Measurements from ENCODE around the gene MINDY4B. TPM values are rescaled to one million over a fixed set of nuclear protein-coding genes. Genes with fewer than 3 reads are reported as not detected.
A peak's percentile ranks its signal among the peaks of the same experiment; 100 is the strongest.

The MINDY4B gene
- total and polyA plus RNA-seq, 10 of the 15 experiments (the other 5 are each of a cell fraction or from before 2014, with no cell fraction given), result not detected

- no peak for TF ChIP-seq SKIL (IDR thresholded peaks at IDR 0.05; ENCODE audit: low read depth, poor library complexity, severe bottlenecking)
- TF ChIP-seq CTCF (IDR thresholded peaks at IDR 0.05 in 2 of 3, conservative IDR thresholded peaks at IDR 0.05 in 1 of 3; ENCODE audit: control insufficient read depth in 2 of 3, extremely low read depth in 1 of 3, insufficient read depth in 1 of 3, low read depth in 3 of 3, low read length in 3 of 3), result peak in 2 of 3 experiments; percentile 12 to 17; a peak in 1 of 6 replicates
- WGBS (ENCODE audit: insufficient coverage, insufficient replicate concordance, low lambda C conversion rate, missing lambda C conversion rate), result 27% methylated on average over 4 of the region's 4 CpGs
- no TSS peak for BruUV-seq (replicated peaks)
- no peaks in the 10 kb centered on the region for H3K79me2 ChIP-seq (ENCODE audit: control insufficient read depth, insufficient read depth, low read length)
- ATAC-seq (no peak), FAIRE-seq (no peak), DNase-seq (ENCODE audit: low read depth, low spot score) (no peak)
- ChIA-PET RAD21 (ENCODE audit: unreplicated experiment) (interaction anchor here (0.5 kb wide), 1 partner anchor 137 kb away, joined by 3 read pairs; the partner anchor contains the start of gene ERICH6), CTCF (no interaction called here), POLR2A (no interaction called here), SMC1A (ENCODE audit: uncharacterized antibody, unreplicated experiment) (no interaction called here)
- H3K4me1 ChIP-seq (ENCODE audit: control insufficient read depth, insufficient read depth, low read length), result no peaks in the 10 kb centered on the region
- no peak overlapping the region for H3K27ac ChIP-seq (ENCODE audit: control insufficient read depth, insufficient read depth)
- H3K9ac ChIP-seq (ENCODE audit: control insufficient read depth, insufficient read depth, low read length), result no peak overlapping the region
- no peak overlapping the region for H2AFZ ChIP-seq (ENCODE audit: control insufficient read depth, low read depth, low read length)
- H3K27me3 ChIP-seq (replicated peaks in 1 of 2; ENCODE audit: control insufficient read depth in 2 of 2, insufficient read depth in 2 of 2, low read length in 1 of 2), result peaks cover 0 to 3% of the 10 kb centered on the region in 2 experiments; a peak in 1 of 4 replicates
- no peak overlapping the region for H3K4me3 ChIP-seq
- H3K4me2 ChIP-seq (ENCODE audit: control insufficient read depth, insufficient read depth), result no peak overlapping the region
- in situ Hi-C loops (cut with MboI) (no loop called here), intact Hi-C loops (cut with micrococcal nuclease; ENCODE audit: unreplicated experiment) (no loop called here)
- H3K36me3 ChIP-seq (ENCODE audit: control insufficient read depth in 2 of 2, insufficient read depth in 2 of 2, low read length in 1 of 2), result no peaks in the 10 kb centered on the region
- H4K20me1 ChIP-seq (ENCODE audit: control insufficient read depth, insufficient read depth), result no peaks in the 10 kb centered on the region
- H3K9me3 ChIP-seq (replicated peaks; ENCODE audit: control insufficient read depth, insufficient read depth, low read length), result no peaks in the 10 kb centered on the region
These were observed 64.3 kb downstream of the MINDY4B start for GRCh38 chr3:150840802-150841515.

Measured in GM12878 (cell line).